Forelimb muscle (tissue), 1 donor: Measurements from ENCODE around the gene PRKCH. TPM values are rescaled to one million over a fixed set of nuclear protein-coding genes. Genes with fewer than 3 reads are reported as not detected.

Source experiments
- DNase-seq: peaks from one replicate; pipeline ENCODE4 v3.0.0-alpha.2; 2013; ENCODE audit warnings: low read depth
- polyA plus RNA-seq: library from polyadenylated mRNA; unstranded; fragments of 120-200 nt; gene quantifications from one replicate; pipeline ENCODE4 v1.2.1, GENCODE V29; 2013; ENCODE audit not compliant: insufficient read length

PRKCH gene
- polyA plus RNA-seq, 1 donor, result 11.5 TPM

DNA sequence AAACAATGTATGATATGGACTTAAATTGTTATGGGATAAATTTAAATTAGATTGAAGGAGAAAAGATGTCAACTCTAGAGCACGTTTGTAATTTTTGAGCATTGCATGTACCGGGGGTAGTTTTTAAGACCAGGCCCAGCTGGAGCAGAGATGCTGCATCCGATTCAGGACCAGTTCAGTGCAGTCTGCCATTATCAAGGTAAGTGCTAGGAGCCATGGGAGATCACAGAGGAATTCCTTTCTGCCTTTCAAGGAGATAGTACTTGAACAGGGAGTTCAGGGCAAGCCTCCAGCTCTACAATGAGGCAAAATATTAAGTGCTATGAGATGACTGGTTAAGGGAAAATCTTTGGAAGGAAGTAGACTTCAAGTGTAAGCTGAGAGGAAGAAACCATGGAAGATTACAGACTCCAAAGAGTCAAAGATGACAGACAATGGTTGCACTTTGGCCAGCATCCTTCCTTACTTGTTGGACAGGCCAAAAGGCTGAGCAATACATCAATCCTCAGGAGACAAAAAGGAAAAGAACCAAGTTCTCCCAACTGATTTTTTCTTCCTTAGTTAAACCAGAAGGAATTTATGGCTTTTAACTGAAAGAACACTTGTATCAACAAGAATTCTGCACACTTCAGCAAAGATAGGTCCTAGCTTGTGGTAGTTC lies 260.7 kb downstream of the PRKCH start:
- DNase-seq, result no peak

DNA sequence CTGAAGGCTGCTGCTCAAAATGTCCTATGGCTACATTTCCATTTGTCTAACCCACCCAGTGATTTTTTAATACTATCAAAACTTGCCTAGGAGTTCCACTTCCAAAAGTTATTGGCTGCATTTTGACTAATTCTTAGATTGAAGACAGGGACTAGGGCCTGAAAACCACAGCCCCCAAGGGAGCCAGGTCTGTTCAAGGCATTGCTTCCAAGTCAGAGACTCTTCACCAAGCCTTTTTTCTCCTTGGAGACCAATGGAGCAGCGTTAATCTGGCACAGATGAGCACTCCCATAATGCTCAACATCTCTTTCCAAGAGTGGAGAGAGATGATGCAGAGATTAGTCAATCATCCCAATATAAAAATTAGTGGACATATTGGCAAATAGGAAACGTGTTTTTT lies 261.4 kb downstream of the PRKCH start:
- no peak for DNase-seq

DNA sequence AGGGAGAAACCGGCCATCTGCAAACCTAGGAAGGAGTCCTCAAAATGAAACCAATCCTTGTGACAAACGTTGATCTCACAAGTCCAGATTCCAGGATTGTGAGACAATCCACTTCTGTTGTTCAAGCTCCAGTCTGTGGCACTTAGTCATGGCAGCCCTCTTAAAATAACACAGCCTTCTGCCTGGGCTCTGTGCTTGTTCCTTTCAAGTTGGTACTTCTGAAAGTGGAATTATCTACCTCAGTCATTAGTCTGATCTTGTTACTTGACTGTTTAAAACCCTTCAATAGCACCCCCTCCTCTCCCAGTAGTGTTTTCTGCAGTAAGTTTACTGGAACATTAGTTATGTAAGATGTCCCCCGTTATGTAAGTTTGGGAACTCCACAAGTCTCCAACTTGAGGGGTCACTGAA lies 263.0 kb downstream of the PRKCH start:
- no peak for DNase-seq

DNA sequence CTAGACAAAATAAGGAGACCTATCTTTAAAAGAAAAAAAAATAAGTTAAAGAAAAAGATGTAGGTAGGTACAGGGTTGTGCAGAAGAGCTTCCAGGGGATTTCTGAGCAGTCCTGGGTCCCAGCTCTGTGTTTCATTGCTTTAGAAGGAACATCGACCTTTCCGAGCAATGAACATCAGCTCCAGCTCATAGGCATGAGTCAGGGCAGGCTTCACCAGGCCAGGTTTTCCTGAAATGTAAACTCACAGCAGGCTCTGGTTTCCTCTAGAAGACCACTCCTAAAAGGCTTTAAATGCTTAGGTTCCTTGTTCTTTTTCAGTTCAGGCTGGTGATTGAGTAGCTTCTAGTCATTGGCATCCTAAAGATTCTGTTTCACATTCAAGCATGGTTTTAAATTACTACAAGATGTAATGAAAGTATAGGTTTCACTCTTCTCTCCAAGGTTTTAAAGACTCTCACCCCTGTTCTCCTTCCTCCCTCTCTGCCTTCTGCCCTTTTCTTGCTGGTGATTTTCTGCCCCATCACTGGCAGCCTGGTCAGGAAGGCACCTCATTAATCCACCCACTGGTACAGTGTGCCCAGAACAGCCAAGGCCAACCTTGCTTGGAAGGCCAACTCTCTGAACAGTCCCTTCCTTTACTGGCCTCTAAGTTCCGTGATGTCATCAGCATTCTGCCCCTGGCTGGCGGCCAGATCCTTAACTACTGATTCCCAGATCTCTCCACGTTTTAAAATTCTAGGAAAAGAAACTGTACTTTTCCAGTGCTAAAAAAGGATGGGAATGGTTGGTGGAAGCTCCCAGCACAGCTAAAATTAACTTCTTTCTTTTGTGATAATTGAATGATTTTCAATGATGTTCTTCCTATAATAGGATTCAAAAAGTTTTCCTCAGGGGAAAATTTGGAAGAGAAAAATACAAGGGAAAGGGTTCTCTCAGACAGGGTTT lies 264.5 kb downstream of the PRKCH start:
- no peak for DNase-seq

DNA sequence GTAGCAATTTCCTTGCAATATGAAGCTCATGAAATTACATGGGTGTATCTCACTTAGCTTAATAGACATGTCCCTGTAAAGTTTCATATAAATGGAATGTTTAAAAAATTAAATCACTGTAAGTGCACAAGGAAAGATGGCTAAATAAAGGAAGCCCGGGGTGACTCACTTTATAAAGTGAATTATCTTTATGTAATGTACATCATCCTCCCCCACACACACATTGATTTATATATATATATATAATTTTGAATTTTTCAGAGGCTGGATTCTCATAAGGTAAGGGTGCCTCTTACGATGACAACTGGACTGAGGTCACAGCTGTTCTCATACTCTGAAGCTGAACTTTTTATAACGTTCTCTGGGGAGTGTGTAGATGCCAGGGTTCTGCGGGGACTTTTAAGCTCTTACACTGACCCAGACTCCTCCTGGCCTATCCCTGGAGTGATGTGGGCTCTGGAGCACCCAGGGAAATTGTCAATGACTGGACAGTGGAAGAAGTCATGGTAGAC lies 265.2 kb downstream of the PRKCH start:
- DNase-seq, result no peak

DNA sequence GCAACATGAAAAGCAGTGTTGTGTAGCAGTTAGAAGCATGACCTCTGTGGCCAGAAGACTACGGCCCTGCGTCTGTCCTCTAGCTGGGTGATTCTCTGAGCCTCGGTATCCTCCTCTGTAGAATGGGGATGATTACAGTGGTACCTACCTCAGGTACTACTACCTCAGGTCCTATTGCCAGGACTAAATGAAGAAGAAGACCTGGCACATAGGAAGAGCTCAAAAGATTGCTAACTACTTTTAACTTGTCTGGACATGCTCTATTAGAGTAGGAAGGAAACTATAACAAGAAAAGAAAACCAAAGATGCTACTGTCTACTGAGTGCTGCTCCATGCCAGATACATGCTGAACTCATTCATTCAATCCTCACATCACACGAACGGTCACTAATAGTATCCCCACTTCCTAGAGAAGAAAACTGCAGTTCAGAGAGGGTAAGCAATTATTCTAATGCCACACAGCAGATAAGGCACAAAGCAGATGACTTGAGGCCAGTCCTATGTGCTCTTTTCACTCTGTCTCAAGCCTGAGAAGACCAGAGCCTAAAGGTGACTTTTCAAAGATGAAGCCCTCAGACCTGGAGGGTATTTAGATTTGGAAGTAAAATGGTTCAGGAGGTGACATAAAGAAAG lies 265.8 kb downstream of the PRKCH start:
- no peak for DNase-seq

DNA sequence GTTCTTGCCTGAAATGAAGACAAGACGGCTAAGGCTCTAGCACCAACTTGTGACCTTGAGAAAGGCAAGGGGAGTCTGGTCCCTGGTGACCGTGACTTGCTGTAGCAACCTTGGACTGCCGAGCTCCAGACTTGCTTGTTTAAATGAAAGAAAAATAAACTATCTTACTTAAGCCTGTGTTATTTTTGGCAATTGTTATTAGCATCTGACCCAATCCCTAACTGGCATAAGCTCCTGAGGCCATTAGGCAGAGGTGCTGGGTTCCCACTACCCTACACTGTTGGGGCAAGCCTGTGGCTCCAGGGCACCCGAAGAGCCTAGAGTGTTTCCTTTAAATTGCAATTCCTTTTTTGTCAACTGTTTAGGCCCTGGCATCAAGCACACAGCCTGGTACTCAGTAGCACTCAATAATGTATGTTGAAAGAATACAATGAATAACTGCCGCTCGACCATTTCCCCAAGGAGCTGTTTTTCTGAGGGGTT lies 267.1 kb downstream of the PRKCH start:
- no peak for DNase-seq

DNA sequence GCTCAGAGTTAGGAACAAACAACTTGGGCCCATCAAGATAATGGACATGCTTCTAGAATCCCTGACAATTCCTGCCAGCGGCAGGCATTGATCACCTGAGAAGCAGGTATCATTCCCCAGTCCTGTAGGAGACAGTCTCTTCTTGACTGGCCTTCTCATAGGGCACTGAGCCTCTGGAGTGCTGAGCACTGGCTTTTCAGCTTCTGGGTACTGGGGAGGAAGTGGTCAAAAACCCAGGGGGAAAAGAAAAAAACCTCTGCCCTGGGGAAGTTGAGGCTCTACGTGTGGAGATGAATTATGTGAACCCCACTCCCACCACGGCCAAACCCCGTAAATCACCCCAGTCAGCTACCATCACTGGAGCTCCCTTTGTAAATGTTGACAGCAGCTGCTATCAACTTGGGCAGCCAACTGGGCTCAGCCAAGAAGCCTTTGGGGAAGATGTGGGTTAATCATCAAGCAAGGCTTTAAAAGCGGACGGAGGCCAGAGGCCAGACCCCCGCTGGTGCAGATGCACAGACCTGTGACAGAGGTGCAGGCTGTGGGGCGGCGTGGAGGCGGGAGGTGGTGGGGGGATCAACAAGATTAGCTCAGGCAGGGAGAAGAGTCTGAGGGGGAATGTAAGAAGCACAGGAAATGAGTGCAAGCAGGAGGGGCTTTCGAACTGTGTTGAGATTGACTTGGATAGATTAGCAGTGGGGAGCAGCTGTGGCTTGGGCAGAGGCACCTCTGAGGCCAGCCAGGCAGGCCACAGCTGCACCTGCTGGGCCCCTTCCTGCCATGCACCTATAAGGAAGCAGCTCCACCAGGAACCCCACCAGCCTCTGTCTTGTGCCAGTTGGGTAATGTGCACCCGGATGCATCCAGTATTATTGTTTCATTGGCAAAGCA lies 268.6 kb downstream of the PRKCH start:
- no peak for DNase-seq

DNA sequence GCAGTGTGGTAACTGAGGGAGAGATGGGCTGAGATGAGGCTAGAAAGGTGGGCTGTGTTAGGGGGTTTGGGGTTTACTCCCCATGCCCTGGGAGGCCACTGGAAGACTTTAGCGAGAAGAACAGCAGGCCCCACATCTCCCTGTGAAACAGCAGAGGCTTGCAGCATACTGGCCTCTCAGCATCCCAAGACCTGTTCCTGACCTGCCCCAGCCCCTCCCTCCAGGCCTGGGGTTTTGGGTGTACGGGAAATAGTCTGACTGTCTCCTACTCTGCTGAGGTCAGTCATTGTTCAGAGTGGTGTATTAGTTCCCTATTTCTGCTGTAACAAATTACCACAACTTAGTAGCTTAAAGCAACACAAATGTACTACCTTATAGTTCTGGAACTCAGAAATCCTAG lies 270.5 kb downstream of the PRKCH start:
- no peak for DNase-seq

DNA sequence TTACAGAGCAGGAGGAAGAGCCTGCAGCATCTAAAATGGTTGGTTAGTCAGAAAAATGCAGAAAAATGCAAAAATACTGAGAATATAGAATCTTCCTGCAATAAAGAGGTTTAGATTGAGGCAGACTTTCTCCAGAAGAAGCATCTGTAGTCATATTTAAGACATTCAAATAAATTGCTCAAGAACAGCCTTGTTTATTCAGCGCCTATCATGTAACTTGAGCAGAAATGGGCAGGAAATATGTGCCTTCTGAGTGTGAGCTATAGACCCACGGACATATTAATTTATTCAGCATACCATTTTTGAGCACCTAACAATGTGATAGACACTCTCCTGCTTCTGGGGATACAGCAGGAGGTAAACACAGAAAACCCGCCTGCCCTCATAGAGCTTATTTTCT lies 272.0 kb downstream of the PRKCH start:
- DNase-seq, result no peak

DNA sequence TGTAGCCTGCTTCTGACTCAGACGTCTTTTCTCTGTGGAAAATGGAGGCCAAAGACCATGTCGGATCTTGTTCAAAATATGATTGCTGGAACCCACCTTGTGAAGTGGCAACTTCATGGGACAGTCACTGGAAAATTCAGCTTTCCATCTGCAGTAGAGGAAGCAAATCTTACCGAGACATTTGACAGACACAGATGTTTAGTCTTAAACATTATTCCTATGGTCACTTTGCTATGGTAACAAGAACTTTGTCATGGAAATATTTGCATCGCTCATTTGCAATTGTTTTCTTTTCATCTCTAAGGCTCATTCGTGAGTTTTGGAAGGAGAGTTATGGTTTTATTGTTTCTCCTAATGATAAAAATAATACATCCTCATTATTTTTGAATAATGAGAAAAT lies 275.6 kb downstream of the PRKCH start:
- no peak for DNase-seq

DNA sequence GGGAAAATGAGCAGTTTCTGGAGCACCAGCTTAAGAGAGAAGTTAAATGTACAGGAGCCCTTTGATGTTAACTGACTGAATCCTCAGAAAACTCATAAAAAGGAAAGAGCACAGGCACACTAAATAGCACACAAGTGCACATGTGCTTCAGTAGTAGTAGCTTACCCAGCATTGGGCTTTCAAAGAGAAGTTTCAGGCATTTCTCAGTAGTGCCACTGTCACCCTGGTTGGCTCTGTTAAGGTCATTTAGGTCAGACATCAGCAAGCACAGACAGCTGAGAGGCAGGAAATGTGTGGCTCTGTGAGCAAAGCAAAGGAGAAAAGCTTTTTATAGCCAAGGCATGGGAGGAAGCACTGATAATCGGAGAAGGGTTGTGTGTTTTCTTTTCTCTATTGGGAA lies 277.6 kb downstream of the PRKCH start:
- DNase-seq, result no peak

DNA sequence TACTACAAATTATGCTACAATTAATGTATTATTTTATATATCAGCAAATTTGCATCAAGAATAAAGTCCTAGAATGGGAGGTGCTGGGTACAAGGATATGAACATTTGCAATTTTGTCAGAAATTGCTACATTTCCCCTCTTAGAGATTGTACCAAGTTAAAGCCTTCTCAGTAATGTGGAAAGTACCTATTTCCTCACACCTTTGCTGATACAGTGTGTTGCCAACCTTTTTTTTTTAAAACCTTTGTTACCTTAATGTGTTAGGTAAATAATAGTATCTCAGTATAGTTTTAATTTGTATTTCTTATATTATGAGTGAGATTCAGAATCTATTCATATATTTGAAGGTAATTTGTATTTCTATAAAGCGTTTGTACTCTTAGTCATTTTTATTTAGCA lies 278.6 kb downstream of the PRKCH start:
- DNase-seq, result no peak

Other genes with a start within 250 kb of the PRKCH start
- 1.2 TPM for gene TMEM30B, start 40.2 kb upstream of the PRKCH start, polyA plus RNA-seq